ENCODE measurements around the gene RBM33. TPM values are rescaled to one million over a fixed set of nuclear protein-coding genes. Genes with fewer than 3 reads are reported as not detected.
A peak's percentile ranks its signal among the peaks of the same experiment; 100 is the strongest.

The RBM33 gene
- total RNA-seq, 1 experiment from 2014 or later: 34.4 TPM

DNA sequence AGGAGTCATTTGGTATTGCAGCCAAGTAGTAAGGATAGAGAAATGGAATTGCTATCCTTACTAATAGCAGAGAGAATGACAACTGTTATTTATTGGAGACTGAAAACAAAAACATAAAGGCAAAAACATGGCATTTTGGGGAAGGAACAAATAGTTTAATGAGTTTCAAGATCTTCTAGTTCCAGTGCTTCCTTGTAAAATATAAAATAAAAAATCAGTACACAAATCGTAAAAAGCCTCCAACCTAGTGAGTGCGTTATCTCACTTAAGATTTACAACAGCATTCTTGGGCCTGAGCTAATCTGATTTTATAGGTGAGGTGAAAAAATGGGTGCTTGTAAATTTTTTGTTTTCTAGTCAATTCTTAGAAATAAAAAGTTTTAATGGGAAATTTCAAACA, 3.3 kb downstream of the RBM33 start:
- no peaks in the 10 kb centered on the region for H3K9me2 ChIP-seq (replicated peaks; ENCODE audit: insufficient read depth, low read length)
- H3K79me2 ChIP-seq (ENCODE audit: low read length): peaks cover 92% of the 10 kb centered on the region
- peaks cover 40% of the 10 kb centered on the region for H3K4me1 ChIP-seq (ENCODE audit: low read length)
- H4K20me1 ChIP-seq (ENCODE audit: insufficient read depth, low read depth, low read length): peaks cover 18% of the 10 kb centered on the region; the same call in 1 of the 2 replicates
- no peak overlapping the region for H3K9ac ChIP-seq (ENCODE audit: low read length)
- no peak overlapping the region for H2AFZ ChIP-seq (ENCODE audit: low read length)
- no peak overlapping the region for H3K4me2 ChIP-seq (ENCODE audit: low read depth, low read length, poor library complexity, severe bottlenecking)
- no peaks in the 10 kb centered on the region for H3K27me3 ChIP-seq (ENCODE audit: low read length)
- no peak overlapping the region for H3K27ac ChIP-seq (ENCODE audit: low read length)
- H3K4me3 ChIP-seq (ENCODE audit: low read length): no peak overlapping the region
- DNase-seq: no peak
- H3K36me3 ChIP-seq (ENCODE audit: insufficient read depth, low read length): peaks cover 37% of the 10 kb centered on the region
- H3K9me3 ChIP-seq (ENCODE audit: low read length): peaks cover 8% of the 10 kb centered on the region

DNA sequence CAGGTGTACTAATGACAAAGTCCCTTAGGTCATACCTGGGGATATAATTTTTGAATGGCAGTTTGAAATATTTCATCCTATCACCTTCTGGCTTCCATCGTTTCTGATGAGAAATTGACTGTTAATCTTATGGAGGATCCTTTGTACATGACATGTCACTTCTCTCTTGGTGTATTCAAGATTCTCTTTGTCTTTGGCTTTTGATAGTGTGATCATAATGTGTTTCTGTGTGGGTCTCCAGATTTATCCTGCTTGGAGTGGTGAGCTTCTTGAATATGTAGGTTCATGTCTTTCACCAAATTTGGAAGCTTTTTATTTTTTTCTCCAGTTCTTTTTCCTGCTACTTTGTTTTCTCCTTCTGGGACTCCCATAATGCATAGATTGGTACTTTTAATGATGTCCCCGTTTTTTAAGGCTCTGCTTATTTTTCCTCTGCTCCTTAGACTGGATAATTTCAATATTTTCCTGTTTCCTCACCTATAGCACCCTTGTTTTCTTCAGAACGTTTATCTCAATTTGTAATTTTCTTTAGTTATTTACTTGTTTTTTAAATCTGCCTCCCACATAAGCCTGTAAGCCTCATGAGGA, 4.4 kb downstream of the RBM33 start:
- Histone ChIP-seq H3K4me1 (ENCODE audit: low read length) (peaks cover 38% of the 10 kb centered on the region), H3K27ac (ENCODE audit: low read length) (no peak overlapping the region), H3K9ac (ENCODE audit: low read length) (no peak overlapping the region), H3K79me2 (ENCODE audit: low read length) (peaks cover 97% of the 10 kb centered on the region), H4K20me1 (ENCODE audit: insufficient read depth, low read depth, low read length) (peaks cover 25% of the 10 kb centered on the region; the same call in 1 of the 2 replicates), H3K36me3 (ENCODE audit: insufficient read depth, low read length) (peaks cover 35% of the 10 kb centered on the region), H3K4me3 (ENCODE audit: low read length) (no peak overlapping the region), H3K9me3 (ENCODE audit: low read length) (peaks cover 8% of the 10 kb centered on the region), H3K4me2 (ENCODE audit: low read depth, low read length, poor library complexity, severe bottlenecking) (no peak overlapping the region), H2AFZ (ENCODE audit: low read length) (no peak overlapping the region), H3K27me3 (ENCODE audit: low read length) (no peaks in the 10 kb centered on the region), H3K9me2 (replicated peaks; ENCODE audit: insufficient read depth, low read length) (no peaks in the 10 kb centered on the region)
- no peak for DNase-seq

DNA sequence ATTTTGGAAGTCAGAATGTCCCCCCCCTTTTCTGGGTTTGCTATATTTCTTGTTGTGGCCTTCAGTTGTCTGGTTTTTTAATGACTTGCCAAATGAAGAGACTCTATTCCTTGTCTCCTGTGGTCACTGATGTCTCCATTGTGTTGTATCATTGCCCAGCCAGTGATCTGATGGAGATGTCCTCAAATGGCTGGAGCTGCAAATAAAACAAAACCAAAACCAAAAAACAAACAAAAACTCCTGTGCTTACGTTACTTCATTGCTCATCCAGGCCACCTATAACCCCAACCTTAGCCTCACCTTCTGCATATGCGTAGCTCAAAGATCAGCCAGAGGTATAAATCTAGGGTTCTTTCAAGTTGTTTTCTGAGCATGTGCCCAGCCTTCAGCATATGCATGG, 5.1 kb downstream of the RBM33 start:
- Histone ChIP-seq H3K79me2 (ENCODE audit: low read length) (peaks cover 100% of the 10 kb centered on the region), H2AFZ (ENCODE audit: low read length) (no peak overlapping the region), H3K9ac (ENCODE audit: low read length) (no peak overlapping the region), H3K4me2 (ENCODE audit: low read depth, low read length, poor library complexity, severe bottlenecking) (no peak overlapping the region), H3K27ac (ENCODE audit: low read length) (no peak overlapping the region), H3K9me3 (ENCODE audit: low read length) (peaks cover 8% of the 10 kb centered on the region), H4K20me1 (ENCODE audit: insufficient read depth, low read depth, low read length) (peaks cover 31% of the 10 kb centered on the region; the same call in 1 of the 2 replicates), H3K4me1 (ENCODE audit: low read length) (peaks cover 38% of the 10 kb centered on the region), H3K9me2 (replicated peaks; ENCODE audit: insufficient read depth, low read length) (no peaks in the 10 kb centered on the region), H3K4me3 (ENCODE audit: low read length) (no peak overlapping the region), H3K36me3 (ENCODE audit: insufficient read depth, low read length) (peaks cover 35% of the 10 kb centered on the region), H3K27me3 (ENCODE audit: low read length) (no peaks in the 10 kb centered on the region)
- no peak for DNase-seq

DNA sequence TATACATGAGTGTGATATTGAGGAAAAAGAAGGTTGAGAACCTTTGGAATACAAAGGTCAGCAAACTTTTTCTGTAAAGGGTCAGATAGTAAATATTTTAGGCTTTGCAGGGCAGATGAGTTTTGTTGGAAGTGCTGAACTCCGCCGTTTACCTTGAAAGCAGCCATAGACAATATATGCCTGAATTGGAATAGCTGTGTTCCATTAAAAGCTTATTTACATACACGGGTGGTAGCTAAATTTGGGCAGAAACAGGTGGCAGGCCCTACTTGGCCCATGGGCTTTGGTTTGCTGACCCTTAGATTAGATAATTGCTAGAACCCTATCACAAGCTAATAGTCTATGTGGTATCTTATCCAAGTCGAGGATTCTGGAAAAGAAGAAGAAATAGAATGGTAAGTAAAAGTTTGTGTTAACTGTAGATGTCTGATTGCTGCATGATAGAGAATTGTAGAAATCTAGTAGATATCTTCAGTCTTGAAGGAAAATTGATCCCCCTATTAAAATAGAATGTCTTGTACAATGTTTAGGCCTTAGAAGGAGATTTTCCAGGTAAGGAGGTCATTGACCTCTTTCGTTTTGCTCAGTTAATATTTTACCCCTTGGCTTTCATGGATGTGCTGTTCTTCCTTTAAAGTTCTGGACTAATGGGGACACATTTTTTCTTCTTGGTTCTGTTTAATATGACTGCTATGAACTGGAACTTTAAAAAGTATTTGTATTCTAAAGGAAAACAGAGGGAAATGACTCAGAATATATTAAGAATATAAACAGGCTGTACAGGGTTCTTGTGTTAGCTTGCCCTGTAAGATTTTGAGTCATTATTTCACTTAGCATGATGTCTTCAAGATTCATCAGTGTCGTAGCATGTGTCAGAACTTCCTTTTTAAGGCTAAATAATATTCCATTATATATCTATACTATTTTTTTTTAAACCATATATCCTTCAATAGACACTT, 8.0 kb downstream of the RBM33 start:
- Histone ChIP-seq H4K20me1 (ENCODE audit: insufficient read depth, low read depth, low read length) (peaks cover 31% of the 10 kb centered on the region), H3K9me3 (ENCODE audit: low read length) (peaks cover 6% of the 10 kb centered on the region), H3K4me3 (ENCODE audit: low read length) (no peak overlapping the region), H3K79me2 (ENCODE audit: low read length) (peaks cover 100% of the 10 kb centered on the region), H3K4me2 (ENCODE audit: low read depth, low read length, poor library complexity, severe bottlenecking) (peak overlapping the region; percentile 15), H2AFZ (ENCODE audit: low read length) (no peak overlapping the region), H3K4me1 (ENCODE audit: low read length) (peaks cover 32% of the 10 kb centered on the region), H3K27me3 (ENCODE audit: low read length) (no peaks in the 10 kb centered on the region), H3K9ac (ENCODE audit: low read length) (no peak overlapping the region), H3K27ac (ENCODE audit: low read length) (no peak overlapping the region), H3K36me3 (ENCODE audit: insufficient read depth, low read length) (peaks cover 23% of the 10 kb centered on the region), H3K9me2 (replicated peaks; ENCODE audit: insufficient read depth, low read length) (no peaks in the 10 kb centered on the region)
- peak; percentile 49 for DNase-seq

DNA sequence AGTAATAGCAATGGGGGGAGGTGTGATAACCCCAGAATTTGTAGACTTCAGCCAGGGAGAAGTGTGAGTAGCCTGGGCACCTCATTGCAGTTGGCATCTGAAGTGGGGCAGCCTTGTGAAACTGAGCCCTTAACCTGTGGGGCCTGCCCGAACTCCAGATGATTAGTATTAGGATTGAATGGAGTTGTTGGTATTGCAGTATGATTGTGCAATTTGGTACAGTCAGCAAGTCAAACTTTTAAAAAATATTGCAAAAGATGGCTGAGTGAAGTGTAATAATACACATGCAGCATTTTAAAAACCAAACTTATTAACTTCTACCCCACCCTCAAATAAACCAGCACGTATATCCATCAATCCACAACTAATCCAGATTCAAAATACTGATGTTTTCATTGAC, 9.3 kb downstream of the RBM33 start:
- Histone ChIP-seq H3K27ac (ENCODE audit: low read length) (no peak overlapping the region), H2AFZ (ENCODE audit: low read length) (no peak overlapping the region), H3K4me2 (ENCODE audit: low read depth, low read length, poor library complexity, severe bottlenecking) (no peak overlapping the region), H3K79me2 (ENCODE audit: low read length) (peaks cover 100% of the 10 kb centered on the region), H3K9me2 (replicated peaks; ENCODE audit: insufficient read depth, low read length) (no peaks in the 10 kb centered on the region), H3K4me3 (ENCODE audit: low read length) (no peak overlapping the region), H3K36me3 (ENCODE audit: insufficient read depth, low read length) (peaks cover 9% of the 10 kb centered on the region), H3K9me3 (ENCODE audit: low read length) (no peaks in the 10 kb centered on the region), H3K4me1 (ENCODE audit: low read length) (peaks cover 32% of the 10 kb centered on the region), H4K20me1 (ENCODE audit: insufficient read depth, low read depth, low read length) (peaks cover 31% of the 10 kb centered on the region), H3K27me3 (ENCODE audit: low read length) (no peaks in the 10 kb centered on the region), H3K9ac (ENCODE audit: low read length) (no peak overlapping the region)
- DNase-seq: no peak

DNA sequence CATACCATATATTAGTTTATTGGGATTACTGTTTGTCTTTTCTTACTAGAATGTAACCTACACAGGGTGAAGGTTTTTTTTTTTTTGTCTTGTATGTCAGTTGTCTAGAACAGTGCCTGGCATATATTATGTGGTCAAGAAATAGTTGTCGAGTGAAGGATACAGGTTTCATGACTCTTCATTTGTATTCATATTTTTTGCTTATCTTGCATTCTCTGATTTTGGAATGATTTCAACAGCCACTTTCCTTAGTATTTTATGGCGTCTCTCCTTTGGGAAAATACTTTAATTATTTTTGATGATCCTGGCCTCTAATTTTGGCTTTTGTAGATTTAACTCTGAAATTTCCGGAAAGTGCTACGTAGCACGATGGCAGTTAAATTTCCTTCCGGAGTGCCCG, 12.4 kb downstream of the RBM33 start:
- Histone ChIP-seq H2AFZ (ENCODE audit: low read length) (no peak overlapping the region), H3K9me2 (replicated peaks; ENCODE audit: insufficient read depth, low read length) (no peaks in the 10 kb centered on the region), H3K27me3 (ENCODE audit: low read length) (no peaks in the 10 kb centered on the region), H3K4me2 (ENCODE audit: low read depth, low read length, poor library complexity, severe bottlenecking) (no peak overlapping the region), H3K79me2 (ENCODE audit: low read length) (peaks cover 100% of the 10 kb centered on the region), H3K36me3 (ENCODE audit: insufficient read depth, low read length) (no peaks in the 10 kb centered on the region), H3K27ac (ENCODE audit: low read length) (no peak overlapping the region), H3K4me3 (ENCODE audit: low read length) (no peak overlapping the region), H3K9ac (ENCODE audit: low read length) (no peak overlapping the region), H3K4me1 (ENCODE audit: low read length) (peaks cover 17% of the 10 kb centered on the region), H4K20me1 (ENCODE audit: insufficient read depth, low read depth, low read length) (peaks cover 31% of the 10 kb centered on the region), H3K9me3 (ENCODE audit: low read length) (no peaks in the 10 kb centered on the region)
- no peak for DNase-seq

DNA sequence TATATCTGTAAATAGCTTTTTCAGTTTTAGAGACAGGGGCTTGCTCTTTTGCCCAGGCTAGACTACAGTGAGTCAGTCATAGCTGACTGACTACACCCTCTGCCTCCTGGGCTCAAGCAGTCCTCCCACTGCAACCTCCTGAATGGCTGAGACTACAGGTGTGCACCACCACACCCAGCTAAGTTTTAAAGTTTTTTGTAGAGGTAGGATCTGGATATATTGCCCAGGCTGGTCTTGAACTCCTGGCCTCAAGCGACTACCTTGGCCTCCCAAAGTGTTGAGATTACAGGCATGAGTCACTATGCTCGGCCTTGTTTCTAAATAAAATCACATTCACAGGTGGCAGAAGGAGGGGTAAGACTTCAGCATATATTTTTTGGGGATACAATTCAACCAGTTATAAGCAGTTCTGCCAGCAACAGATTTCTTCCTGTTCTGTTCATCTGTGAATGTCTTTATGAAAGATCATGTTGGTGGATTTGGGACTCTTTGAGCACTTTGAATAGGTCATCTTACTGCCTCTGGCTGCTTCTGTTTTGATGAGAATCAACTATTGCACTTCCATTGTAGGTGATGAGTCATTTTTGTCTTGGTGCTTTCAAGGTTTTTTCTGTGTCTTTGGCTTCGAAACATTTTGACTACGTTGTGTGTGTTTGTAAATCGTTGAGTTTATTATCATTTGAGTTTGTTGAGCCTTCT, 15.7 kb downstream of the RBM33 start:
- H3K9me2 ChIP-seq (replicated peaks; ENCODE audit: insufficient read depth, low read length): no peaks in the 10 kb centered on the region
- no peak overlapping the region for H3K27ac ChIP-seq (ENCODE audit: low read length)
- peaks cover 39% of the 10 kb centered on the region for H4K20me1 ChIP-seq (ENCODE audit: insufficient read depth, low read depth, low read length)
- no peak overlapping the region for H3K4me2 ChIP-seq (ENCODE audit: low read depth, low read length, poor library complexity, severe bottlenecking)
- peaks cover 100% of the 10 kb centered on the region for H3K79me2 ChIP-seq (ENCODE audit: low read length)
- no peak overlapping the region for H3K9ac ChIP-seq (ENCODE audit: low read length)
- H3K4me1 ChIP-seq (ENCODE audit: low read length): peaks cover 2% of the 10 kb centered on the region
- no peaks in the 10 kb centered on the region for H3K27me3 ChIP-seq (ENCODE audit: low read length)
- no peak for DNase-seq
- H3K9me3 ChIP-seq (ENCODE audit: low read length): no peaks in the 10 kb centered on the region
- peaks cover 3% of the 10 kb centered on the region; the same call in 1 of the 2 replicates for H3K36me3 ChIP-seq (ENCODE audit: insufficient read depth, low read length)
- H2AFZ ChIP-seq (ENCODE audit: low read length): no peak overlapping the region
- no peak overlapping the region for H3K4me3 ChIP-seq (ENCODE audit: low read length)

DNA sequence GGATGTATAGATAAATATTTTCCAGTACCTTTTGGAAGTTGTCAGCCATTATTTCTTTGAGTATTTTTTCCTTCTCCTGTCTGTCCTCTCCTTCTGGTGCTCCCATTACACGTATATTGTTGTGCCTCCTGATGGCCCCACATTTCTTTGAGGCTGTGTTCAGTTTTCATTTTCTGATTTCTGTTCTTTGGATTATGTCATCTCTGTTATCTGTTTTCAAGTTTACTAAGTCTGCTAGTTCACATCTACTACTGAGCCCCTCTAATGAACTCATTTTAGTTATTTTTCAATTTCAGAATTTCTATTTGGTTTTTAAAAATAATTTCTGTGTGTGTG, 16.3 kb downstream of the RBM33 start:
- no peak overlapping the region for H3K9ac ChIP-seq (ENCODE audit: low read length)
- H3K27me3 ChIP-seq (ENCODE audit: low read length): no peaks in the 10 kb centered on the region
- no peak overlapping the region for H2AFZ ChIP-seq (ENCODE audit: low read length)
- peaks cover 7% of the 10 kb centered on the region; the same call in 1 of the 2 replicates for H3K36me3 ChIP-seq (ENCODE audit: insufficient read depth, low read length)
- H3K79me2 ChIP-seq (ENCODE audit: low read length): peaks cover 100% of the 10 kb centered on the region
- H3K27ac ChIP-seq (ENCODE audit: low read length): no peak overlapping the region
- H4K20me1 ChIP-seq (ENCODE audit: insufficient read depth, low read depth, low read length): peaks cover 44% of the 10 kb centered on the region
- DNase-seq: no peak
- no peaks in the 10 kb centered on the region for H3K9me3 ChIP-seq (ENCODE audit: low read length)
- H3K9me2 ChIP-seq (replicated peaks; ENCODE audit: insufficient read depth, low read length): no peaks in the 10 kb centered on the region
- H3K4me1 ChIP-seq (ENCODE audit: low read length): no peaks in the 10 kb centered on the region
- H3K4me3 ChIP-seq (ENCODE audit: low read length): no peak overlapping the region
- no peak overlapping the region for H3K4me2 ChIP-seq (ENCODE audit: low read depth, low read length, poor library complexity, severe bottlenecking)
